HG02610 (cell line): ENCODE measurements around the gene MYO9B.
"Not testable (repeated sequence)": the region's sequence is repeated elsewhere in the genome, so short reads cannot be mapped to it uniquely, and the experiment has no call there.

Experiments
- ATAC-seq: cut with Tn5 transposase; IDR thresholded peaks from one replicate; pipeline ENCODE4 v1.9.1; 2021; ENCODE audit warnings: mild to moderate bottlenecking, moderate library complexity; ENCODE audit not compliant: unreplicated experiment

Gene MYO9B

DNA sequence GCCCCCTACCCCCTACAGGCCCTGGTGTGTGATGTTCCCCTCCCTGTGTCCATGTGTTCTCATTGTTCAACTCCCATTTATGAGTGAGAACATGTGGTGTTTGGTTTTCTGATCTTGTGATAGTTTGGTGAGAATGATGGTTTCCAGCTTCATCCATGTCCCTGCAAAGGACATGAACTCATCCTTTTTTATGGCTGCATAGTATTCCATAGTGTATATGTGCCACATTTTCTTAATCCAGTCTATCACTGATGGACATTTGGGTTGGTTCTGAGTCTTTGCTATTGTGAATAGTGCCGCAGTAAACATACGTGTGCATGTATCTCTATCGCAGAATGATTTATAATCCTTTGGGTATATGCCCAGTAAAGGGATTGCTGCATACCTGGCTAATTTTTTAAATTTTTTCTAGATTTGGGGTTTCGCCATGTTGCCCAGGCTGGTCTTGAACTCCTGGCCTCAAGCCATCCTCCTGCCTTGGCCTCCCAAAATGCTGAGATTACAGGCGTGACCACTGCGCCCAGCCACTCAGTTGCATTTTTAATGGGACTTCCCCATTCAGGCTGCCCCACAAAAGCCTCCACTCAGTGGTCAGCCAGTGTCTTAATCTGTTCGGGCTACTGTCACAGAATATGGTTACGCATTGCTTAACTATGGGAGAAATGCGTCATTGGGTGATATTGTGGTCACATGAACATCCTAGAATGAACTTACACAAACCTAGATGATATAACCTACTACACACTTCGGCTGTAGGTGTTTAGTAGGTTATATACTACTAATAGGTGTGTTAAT lies 62.7 kb downstream of the MYO9B start:
- not testable (repeated sequence) for ATAC-seq

GRCh38 chr19:17138937-17139598 lies 63.5 kb downstream of the MYO9B start:
- ATAC-seq: no peak

DNA sequence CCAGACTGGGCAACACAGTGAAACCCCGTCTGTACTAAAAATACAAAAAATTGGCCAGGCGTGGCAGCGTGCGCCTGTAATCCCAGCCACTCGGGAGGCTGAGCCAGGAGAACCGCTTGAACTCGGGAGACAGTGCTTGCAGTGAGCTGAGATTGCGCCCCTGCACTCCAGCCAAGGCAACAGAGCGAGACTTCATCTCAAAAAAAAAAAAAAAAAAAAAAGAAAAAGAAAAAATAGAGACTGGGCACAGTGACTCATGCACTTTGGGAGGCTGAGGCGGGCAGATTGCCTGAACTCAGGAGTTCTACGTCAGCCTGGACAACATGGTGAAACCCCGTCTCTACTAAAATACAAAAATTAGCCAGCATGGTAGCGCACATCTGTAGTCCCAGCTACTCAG lies 69.2 kb downstream of the MYO9B start:
- ATAC-seq: not testable (repeated sequence)

DNA sequence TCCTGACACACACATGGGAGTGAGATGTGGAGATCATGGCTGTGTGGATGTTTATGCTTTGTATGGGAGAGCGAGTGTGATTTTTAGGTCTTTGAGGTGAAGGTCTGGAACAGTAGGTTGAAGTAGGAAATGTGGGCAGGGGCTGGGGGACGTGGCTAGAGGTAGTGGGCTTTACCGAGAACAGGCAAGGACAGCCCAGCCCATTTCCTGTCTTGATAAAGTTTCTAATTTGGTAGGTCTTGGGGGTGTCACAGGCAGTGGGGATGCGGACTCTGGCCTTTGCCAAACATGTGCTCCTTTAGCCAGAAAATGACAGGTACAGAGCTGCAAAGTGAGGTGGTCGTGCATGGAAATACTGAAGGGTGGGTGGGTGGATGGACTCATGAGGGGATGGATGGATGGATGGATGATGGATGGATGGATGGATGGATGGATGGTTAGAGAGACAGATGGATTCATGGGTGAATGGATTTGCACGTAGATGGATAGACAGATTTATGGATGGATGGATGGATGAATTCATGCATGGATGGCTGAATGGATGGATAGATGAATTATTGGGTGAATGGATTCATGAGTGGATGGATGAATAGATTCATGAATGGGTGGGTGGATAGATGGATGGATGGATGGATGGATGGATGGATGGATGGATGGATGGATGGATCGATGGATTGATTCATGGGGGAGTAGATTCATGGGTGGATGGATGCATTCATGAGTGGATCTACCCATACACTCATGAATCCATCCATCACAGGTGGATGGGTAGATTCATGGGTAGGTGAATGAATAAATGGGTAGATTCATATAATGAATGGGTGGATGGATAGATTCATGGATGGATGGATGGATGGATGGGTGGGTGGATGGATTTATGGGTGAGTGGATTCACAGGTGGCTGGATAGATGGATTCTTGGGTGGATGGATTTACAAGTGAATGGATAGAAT lies 70.2 kb downstream of the MYO9B start:
- no peak for ATAC-seq

- ATAC-seq: no peak
Observed at GRCh38 chr19:17148130-17148529, 72.6 kb downstream of the MYO9B start.

DNA sequence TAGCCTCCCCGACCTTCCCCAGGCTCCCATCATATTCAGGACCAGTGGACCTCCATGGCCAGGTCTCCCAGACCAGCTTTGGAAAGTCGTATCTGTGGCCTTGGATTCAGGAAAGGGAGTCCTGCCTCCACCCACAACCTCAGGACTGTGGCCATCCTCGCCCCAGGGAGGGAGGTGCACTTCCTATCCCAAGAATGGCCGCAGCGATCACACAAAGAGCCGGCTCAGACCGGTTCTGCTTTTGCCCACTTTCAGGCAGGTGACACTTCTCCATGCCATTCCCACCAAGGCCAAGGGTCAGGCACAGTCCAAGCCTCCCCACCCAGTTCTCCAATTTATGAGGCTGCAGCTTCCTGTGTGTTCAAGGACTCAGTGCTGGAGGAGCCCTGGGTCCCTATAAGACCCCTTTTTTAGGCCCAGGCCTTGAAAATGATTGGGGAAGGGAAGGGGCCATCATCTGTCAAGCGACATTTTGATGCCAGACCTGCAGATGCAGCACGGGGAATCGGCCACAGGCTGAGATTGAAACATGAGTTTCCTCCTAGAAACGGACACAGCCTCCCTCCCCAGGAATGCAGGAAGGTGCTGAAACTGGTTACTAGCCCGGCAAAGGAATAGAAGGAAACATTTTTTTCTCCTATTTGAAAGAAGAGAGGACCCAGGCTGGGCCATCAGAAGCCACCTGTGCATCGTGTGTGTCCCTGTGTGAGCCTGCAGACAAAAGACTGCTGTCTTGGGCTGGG lies 74.0 kb downstream of the MYO9B start:
- no peak for ATAC-seq

- ATAC-seq: no peak
Observed at GRCh38 chr19:17153996-17154395, 78.4 kb downstream of the MYO9B start.

- no peak for ATAC-seq
Observed at GRCh38 chr19:17155251-17155650, 79.7 kb downstream of the MYO9B start.

GRCh38 chr19:17156296-17156946 lies 80.8 kb downstream of the MYO9B start:
- no peak for ATAC-seq

GRCh38 chr19:17156947-17157302 lies 81.3 kb downstream of the MYO9B start:
- no peak for ATAC-seq

DNA sequence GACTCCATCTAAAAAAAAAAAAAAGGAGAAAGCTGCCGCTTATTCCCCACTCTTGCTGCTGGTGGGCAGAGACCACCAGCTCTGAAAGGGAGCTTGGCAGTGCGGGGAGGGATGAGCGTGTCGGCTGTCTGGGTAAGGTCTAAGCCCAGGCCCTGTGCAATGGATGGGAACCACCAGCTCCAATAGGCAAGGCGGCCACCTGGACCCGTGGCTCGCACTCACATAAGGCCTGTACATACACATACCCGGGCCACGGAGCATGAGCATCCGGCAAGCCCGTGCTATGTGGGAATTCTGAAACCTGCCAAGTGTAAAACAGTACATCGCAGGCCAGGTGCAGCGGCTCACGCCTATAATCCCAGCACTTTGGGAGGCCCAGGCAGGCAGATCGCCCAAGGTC lies 83.0 kb downstream of the MYO9B start:
- no peak for ATAC-seq

- ATAC-seq: no peak
Observed at GRCh38 chr19:17159466-17160393, 84.2 kb downstream of the MYO9B start.

DNA sequence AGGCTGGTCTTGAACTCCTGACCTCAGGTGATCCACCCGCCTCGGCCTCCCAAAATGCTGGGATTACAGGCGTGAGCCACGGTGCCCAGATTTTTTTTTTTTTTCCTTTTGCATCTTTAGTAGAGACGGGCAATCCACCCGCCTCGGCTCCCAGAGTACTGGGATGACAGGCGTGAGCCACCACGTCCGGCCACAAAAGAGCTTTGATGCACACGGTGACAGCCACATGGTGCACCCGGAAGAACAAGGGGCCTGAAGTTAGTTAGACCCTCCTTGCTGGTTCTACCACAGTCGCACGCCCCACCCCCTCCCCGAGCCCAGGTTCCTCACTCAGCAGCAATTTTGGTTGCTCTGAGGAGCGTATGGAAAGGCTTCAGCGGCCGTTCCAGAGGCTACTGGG lies 85.3 kb downstream of the MYO9B start:
- no peak for ATAC-seq

GRCh38 chr19:17162131-17162530 lies 86.6 kb downstream of the MYO9B start:
- ATAC-seq: not testable (repeated sequence)

DNA sequence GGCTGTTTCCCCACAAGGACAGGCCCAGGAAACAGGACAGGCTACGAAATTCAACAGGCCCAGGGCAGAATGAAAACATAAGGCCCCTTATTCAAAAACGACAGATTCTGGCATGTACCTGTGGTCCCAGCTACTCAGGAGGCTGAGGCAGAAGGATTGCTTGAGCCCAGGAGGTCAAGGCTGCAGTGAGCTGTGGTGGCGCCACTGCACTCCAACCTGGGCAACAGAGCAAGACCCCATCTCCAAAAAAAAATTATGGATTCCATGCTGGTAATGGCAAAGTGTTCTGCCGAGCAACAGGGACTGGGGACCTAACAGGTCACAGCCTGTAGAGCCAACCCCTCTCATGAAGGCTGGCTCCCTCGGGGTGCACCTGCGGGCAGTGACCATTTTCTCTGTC lies 87.0 kb downstream of the MYO9B start:
- ATAC-seq: no peak

GRCh38 chr19:17163652-17164051 lies 88.1 kb downstream of the MYO9B start:
- ATAC-seq: no peak

DNA sequence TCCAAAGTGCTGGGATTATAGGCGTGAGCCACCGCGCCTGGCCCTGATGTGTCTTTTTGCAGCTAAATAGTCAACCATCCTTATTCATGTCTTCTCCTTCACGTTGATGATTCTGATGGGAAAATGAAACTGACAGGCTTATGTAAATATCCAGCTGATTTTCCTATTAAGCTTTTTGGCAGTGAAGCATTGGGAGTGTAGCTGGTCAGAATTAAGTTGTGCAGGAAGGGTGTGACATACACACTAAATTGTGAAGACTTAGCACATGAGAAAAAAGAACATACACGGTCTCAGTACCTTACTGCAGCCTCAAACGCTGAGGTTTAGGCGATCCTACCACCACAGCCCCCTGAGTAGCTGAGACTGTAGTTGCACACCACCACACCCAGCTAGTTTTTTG lies 89.1 kb downstream of the MYO9B start:
- no peak for ATAC-seq

- ATAC-seq: no peak
Observed at GRCh38 chr19:17165715-17166114, 90.1 kb downstream of the MYO9B start.
